ENCODE measurements around the gene BBIP1.

The BBIP1 gene

DNA sequence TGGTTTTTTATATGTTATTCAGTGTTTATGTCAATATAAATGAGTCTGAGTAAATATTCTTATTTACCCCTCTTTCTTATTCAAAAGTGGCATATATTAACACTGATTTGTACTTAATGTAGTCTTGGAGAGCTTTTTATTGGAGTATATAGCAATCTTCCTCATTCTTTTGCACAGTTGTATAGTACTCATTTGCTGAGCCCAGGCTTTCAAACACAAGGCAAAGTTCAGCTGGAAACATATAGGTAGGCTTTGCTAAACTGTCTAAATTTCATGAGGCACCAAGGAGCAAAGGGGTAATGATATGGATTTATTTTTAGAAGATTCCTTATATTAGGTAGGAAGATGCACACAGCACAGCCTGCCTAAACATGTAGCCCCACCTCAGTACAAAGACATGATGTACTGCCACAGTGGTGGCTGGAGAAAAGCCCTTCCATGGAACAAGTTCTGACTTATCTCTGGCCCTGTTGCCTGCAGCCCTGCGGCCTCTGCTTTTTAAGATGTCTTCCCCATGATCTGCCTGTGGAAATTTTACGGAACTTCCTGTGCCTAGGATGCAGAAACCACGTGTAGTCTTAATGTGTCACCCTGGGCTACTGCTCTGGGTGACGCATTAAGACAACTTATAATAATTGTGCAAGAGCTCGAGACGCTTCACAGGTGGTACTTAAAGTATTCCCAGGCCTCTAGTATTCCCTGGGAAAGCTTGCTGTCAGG, 56.9 kb downstream of the BBIP1 start:
- no peak for DNase-seq

DNA sequence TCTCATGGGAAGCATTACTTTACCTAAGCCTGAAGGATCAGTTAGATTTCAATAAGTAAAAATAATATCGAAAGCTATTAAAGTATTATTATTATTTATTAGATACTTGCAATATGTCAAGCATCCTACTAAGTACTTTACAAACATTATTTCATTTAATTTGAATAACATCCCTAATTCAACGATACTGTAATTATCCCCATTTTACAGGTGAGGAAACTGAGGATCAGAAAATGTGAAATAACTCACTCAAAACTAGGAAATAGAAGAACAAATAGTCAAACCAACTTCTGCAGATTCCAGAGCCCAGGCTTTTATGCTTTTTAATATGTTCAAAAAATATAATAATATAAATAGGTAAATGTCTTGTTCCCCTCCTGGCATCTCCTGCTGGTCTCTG, 57.5 kb downstream of the BBIP1 start:
- no peak for DNase-seq

DNA sequence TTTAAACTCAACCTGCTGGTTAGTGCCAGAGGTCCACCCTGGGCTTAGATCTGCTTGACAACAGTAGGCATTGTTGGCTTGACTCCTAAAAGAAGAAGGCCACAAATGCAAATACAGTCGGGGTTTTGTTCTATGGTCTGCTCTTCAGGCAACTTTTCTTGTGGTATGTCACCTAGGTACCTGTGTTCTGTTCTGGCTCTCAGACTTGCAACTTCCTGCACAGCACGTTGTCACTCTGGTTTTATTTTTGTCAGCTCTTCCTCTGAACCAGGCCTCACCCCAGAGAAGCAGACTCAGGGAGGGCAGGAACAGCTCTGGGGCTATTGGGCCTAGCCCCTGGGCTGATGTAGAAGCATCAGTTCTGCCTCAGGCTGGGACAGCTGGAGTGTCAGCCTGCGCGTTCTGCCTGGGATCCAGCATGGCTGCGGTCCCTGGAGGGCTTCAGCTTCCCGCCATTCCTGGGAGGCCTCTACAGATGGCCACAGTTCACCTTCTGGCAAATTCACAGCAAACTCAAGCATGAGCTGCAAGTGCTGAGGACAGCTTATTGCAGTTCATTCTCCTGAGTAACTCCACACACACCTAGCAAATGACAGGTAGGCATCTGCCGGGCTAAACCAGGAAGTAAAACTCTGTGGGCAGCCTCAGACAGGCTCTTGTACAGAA, 58.3 kb downstream of the BBIP1 start:
- no peak for DNase-seq

DNA sequence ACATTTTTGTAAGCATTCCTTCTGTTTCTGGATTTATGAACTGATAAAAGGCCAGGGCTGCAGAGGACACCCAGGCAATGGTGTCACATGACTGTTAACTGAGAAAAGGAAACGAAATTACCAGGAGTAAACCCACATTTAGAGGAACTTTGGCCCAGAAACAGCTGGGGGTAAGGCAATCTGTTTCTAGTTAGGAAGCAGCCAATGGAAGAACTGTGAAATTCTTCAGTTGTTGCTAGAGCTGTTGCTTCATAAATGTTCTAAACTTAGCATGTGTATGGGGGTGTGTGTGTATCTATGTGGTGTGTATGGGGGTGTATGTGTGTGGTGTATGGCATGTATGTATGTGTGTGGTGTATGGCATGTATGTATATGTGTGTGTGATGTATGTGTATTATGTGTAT, 59.0 kb downstream of the BBIP1 start:
- DNase-seq: no peak

DNA sequence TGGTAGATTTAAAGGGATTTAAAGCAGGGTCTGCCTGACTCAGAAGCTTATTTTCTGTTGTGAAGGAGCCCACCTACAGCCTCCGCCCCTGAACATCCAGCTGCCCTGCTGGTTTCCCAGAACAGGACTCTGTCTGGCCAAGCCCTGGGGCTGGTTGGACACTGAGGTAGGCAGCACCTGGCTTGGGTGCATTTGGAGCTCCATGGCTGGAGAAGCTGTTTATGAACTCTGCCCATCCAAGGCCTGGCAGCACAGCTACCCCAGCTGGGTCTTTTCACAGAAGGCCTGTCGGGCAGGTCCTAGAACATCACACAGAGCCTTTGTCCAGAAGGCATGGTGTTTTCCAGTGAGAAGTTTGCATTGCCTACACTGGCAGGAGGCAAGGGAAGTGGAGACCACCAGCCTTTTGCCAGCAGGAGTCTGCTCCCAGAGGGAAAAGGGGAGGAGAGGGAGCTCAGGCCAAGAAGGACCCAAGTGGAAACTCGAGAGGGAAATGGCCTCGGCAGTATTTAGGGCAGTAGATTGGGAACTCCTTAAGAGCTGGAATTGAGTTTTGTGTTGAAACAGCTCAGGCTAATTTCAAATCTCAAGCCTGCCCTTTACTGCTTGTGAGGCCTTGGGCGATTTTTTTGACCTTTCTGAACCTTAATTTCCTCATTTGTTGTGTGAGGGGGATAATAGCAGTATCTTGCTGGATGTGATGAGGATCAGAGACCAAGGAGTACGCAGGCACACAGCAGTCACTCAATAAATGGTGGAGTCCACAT, 59.6 kb downstream of the BBIP1 start:
- no peak for DNase-seq

DNA sequence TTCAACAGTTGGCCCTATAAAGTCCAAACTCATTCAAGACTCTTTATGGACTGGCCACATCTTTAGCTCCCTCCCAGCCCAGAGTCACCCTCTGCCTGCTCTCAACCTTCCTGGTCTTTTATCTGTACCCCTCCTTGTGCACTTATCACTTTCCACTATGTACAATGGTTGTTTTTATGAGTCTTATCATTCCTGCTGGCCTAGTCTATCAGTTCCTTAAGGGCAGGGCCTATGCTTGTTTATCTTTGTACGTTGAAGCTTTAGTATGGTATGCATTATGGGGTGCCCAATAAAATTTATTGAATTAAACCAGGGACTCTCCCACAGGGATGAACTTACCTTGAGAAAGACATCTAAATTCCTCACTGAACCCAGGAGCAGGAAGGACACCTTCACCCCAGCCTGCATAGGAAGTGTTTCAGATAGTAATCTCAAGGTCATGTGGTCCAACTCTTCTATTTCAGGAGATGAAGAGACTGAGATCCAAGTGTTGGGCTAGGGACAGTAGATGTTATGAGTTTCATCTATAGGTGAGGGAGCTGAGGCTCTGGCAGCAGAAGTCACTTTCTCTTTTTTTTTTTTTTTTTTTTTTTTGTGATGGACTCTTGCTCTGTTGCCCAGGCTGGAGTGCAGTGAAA, 60.6 kb downstream of the BBIP1 start:
- no peak for DNase-seq

DNA sequence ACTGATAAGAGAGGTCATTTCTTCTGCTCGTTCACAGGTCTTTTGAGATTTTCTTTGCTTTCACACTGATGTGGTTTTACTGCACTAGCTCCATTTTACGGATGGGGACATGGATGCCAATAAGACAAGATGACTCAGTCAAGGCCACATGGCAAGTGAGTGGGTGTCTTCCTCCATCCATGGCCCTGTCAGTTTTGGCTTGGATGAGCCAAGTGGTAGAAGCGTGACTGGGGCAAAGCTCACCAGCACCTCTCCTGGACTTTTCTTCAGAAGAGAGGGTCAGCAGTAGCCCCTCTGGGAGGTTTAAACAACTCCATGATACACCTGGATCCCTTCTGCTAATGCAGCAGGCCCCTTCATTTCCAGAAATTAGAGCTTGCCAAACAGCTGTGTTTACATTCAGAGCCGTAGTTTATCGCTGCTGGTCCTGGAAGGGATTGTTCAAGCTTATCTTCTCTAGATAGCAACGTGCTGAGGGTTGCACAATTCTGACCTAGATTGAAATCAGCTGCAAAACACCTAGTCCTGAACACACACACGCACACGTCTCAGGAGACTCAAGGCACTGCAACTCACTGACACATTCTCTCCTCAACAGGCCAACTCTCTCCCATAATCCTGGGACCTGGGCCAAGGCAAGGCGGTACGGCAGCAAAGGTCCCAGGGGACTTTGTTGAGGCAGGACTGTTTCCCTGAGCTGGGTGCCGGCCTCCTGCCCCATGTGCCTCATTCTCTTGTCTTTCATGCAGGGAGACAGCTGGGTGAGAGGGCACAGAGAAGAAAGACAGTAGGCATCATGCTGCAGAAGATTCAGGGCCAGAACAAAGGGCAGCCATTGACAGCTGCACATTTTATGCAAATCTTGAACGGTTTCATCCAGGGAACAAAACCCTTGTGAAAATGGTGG, 61.5 kb downstream of the BBIP1 start:
- DNase-seq: no peak

DNA sequence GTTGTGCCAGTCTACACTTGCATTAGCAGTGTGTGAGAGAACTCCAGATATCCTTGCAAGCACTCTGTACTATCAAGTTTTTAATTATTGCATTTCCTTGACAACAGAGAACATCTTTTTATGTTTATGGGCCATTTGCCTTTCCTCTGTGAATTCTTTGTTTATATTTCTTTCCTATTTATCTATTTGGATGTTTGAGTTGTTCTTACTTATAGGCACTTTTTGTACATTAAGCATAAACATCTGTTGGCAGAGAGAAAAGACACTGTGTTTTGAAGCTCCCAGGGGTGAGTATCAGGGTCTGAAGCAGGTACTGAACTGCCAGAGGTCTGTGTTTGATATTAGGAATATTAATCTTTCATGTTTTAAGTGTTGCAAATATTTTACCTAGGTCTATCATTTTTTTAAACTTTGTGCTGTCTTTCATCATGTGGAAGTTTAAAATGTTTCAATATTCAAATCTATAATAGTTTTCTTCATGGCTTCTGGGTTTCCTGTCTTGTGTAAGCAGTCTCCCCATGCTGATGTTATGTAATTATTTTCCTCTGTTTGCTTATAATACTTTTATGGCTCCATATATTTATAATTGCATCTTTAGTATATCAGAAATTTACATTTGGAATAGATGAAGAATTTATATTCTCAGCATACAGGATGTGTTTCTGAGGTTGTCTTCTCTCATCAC, 64.9 kb downstream of the BBIP1 start:
- no peak for DNase-seq

DNA sequence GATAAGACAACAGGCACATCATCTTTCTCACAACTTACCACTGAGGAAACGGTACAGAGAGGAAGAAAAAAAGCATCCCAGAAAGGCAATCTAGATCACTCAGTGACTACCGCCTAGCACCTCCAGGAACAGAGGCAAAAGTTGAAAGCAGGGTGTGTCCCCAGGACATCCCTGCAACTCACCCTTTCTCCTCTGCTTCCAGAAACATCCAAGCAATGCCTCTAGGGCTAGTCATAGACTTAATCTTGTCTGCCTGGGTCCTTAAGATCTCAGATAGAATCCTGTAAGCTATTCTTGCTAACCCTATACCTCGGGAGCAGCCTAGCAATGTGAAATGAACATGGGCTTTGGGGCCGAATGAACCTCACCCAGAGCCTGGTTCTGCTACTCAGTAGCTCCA, 66.0 kb downstream of the BBIP1 start:
- no peak for DNase-seq

DNA sequence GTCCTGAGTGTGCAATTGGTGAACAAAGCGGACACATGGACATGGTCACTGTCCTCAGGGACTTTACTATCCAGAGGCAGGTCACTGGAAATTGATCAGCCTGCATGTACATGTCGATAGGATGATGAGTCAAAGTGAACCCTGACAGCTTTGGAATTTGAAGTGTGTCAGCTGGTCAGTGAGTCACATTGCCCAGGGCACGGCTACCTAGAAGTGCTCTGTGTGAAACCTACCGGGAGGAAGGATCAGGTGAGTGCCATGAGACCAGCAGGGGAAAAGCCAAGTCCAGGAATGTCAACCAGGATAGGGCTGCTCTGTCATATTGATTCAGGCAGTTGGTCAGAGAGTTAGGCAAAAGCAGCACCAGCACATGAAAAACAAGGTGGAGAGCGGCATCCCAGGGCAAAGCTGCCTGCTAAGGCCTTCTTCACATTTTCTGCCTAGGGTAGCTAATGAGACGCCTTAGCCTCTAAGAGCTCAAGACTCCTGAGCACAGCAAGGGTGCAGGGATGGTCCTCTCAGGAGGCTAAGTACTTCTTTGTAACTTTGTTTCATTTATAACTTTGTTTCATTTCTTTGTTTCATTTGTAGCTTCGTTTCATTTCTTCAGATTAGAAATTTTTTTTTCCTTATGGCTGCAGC, 66.6 kb downstream of the BBIP1 start:
- DNase-seq: no peak

DNA sequence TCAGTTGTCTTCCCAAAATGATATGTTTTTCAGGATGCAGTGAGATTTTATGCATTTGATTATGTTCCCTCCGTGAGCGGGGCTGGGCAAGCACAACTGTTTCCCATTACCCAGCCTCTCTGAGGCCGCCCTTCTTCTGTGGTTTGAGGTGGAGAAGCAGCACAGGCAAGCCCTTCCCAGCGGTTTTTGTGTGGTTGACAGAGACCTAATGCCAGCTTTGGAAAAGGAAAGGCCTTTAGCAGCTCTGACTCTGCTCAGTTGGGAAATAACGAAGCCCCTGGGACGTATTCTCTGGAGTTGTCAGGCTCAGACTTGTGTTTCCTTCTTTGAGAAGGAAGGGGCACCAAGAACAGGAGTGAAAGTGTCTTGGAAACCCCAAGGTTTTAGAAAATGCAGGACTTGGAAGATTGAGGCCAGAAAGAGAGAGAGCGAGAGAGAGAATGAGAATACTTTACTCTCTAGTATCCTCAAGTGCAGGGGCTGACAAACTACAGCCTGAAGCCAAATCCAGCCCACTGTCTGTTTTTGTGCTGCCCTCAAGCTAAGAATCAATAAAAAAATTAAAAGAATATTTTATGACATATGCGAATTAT, 67.9 kb downstream of the BBIP1 start:
- DNase-seq: no peak

DNA sequence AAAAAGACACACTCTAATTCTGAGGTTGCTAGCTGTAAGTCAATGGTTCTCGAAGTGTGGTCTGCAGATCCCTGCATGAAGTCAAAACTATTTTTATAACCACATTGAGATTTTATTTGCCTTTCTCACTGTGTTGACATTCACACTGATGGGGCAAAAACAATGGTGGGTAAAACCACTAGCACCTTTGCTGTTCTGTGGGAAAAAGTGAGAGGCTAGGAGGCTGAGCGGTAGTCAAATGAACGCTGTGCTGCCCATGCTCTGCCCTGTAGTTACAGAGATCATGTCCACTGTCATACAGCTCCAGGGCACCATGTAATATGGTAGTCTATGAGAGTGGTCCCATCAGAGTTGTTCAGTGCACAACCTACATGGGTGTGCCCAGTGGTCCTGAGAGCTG, 68.9 kb downstream of the BBIP1 start:
- DNase-seq: no peak

Data from activated CD8-positive, alpha-beta memory T cell treated with anti-CD3 and anti-CD28 coated beads, Interleukin-2, amount 50 U/mL, for 48 hours (primary cell).